Upper lobe of right lung (tissue), 1 donor: ENCODE measurements around the gene TRABD2A. TPM values are rescaled to one million over a fixed set of nuclear protein-coding genes. Genes with fewer than 3 reads are reported as not detected.

Experiments used
- ATAC-seq: fragments of 200-7000 bp; cut with Tn5 transposase; one replicate; pipeline ENCODE4 v1.9.1; 2020; ENCODE audit warnings: mild to moderate bottlenecking, moderate library complexity
- DNase-seq: peaks from one replicate; pipeline ENCODE4 v3.0.0-alpha.2; 2020
- H3K27ac ChIP-seq: fragments of 200-600 bp; one replicate; pipeline ENCODE4 v1.8.0; 2022
- H3K27me3 ChIP-seq: fragments of 200-600 bp; one replicate; pipeline ENCODE4 v1.8.0; 2022; ENCODE audit warnings: mild to moderate bottlenecking
- H3K36me3 ChIP-seq: fragments of 200-600 bp; one replicate; pipeline ENCODE4 v1.8.0; 2022
- H3K4me1 ChIP-seq: fragments of 200-600 bp; one replicate; pipeline ENCODE4 v1.8.0; 2022
- H3K4me3 ChIP-seq: fragments of 200-600 bp; one replicate; pipeline ENCODE4 v1.8.0; 2022; ENCODE audit warnings: mild to moderate bottlenecking
- H3K9me3 ChIP-seq: fragments of 200-600 bp; one replicate; pipeline ENCODE4 v1.8.0; 2022
- intact Hi-C: fragments of 100-400 bp; cut with DNase I; formaldehyde crosslinking; loops from one replicate; pipeline ENCODE4 v1.11.0; 2022
- total RNA-seq: library from RNA; stranded (reverse); fragmentation: NEBNext Ultra II Directional; extraction: Animal tissue kit (Norgen Biotek cat#: 25700); gene quantifications from one replicate; pipeline ENCODE4 v1.2.1, GENCODE V29; 2021
- TF ChIP-seq, protein P1 (sequence below): fragments of 200-600 bp; IDR thresholded peaks from one replicate; pipeline ENCODE4 v1.8.0; 2022; ENCODE audit warnings: antibody characterized with exemption
- donor health status: DM: no; HTN: yes; CAD: no; lungs with severe emphysema.

Gene TRABD2A
- total RNA-seq, 1 donor from 2014 or later, result 6.5 TPM

DNA sequence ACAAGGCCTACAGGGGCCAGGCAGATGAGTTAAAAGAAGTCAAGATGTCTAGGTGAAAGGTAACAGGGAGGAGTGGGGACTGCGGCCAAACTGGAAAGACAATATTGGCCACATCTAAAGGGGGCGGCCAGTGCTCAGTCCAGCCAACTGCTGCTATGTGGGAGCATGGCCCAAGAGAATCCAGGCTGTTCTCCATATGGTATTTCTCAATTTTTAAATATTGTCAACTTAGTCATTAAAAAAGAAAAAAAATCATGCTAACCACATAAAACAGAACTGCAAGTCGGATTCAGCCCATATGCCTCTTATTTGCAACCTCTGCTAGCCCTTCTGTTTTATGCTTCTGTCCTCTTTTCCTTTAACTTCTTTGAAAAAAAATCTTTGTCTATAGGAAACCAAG lies 14.8 kb downstream of the TRABD2A start:
- DNase-seq (no peak), ATAC-seq (no peak)
- no peaks in the 10 kb centered on the region for H3K36me3 ChIP-seq
- H3K27me3 ChIP-seq, result no peaks in the 10 kb centered on the region
- intact Hi-C loops, result loop anchor here (10.0 kb wide), 1 partner anchor 371 kb away; no protein-coding TSS in a partner anchor
- H3K4me3 ChIP-seq, result no peak overlapping the region
- H3K4me1 ChIP-seq, result no peaks in the 10 kb centered on the region
- no peak overlapping the region for H3K27ac ChIP-seq
- H3K9me3 ChIP-seq, result no peaks in the 10 kb centered on the region
- TF ChIP-seq, protein P1, sequence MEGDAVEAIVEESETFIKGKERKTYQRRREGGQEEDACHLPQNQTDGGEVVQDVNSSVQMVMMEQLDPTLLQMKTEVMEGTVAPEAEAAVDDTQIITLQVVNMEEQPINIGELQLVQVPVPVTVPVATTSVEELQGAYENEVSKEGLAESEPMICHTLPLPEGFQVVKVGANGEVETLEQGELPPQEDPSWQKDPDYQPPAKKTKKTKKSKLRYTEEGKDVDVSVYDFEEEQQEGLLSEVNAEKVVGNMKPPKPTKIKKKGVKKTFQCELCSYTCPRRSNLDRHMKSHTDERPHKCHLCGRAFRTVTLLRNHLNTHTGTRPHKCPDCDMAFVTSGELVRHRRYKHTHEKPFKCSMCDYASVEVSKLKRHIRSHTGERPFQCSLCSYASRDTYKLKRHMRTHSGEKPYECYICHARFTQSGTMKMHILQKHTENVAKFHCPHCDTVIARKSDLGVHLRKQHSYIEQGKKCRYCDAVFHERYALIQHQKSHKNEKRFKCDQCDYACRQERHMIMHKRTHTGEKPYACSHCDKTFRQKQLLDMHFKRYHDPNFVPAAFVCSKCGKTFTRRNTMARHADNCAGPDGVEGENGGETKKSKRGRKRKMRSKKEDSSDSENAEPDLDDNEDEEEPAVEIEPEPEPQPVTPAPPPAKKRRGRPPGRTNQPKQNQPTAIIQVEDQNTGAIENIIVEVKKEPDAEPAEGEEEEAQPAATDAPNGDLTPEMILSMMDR, result no peak

DNA sequence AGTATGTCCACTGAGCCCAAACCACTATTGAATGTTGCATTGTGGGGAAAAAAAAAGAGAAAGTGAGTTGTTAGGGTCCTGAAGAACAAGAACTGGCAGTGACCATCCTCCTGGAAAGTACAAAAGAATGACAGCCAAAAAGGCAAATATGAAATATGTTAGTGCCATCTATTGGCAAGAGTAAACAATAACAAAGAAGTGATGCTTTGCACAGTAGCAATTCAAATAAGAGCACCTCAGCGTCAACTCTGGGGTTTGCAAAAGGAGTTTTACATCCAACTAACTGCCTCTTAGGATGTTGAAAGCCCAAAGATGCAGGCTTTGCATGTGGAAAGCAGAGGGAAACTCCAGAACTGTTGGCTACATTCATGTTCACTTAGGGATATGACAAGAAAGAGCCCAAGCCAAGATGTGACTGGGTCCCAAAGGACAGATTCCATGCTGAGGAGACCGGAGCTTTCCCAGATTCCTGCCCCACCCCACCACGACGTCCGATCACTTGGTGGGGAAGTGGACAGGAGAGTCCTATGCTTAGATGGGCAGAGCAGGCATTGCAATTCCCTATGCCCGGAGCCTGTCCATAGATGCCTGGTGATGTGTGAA lies 15.6 kb downstream of the TRABD2A start:
- H3K27me3 ChIP-seq, result no peaks in the 10 kb centered on the region
- H3K36me3 ChIP-seq, result no peaks in the 10 kb centered on the region
- intact Hi-C loops, result loop anchor here (10.0 kb wide), 1 partner anchor 370 kb away; no protein-coding TSS in a partner anchor
- H3K4me3 ChIP-seq, result no peak overlapping the region
- ATAC-seq, result peak; percentile 51
- no peaks in the 10 kb centered on the region for H3K4me1 ChIP-seq
- H3K9me3 ChIP-seq, result no peaks in the 10 kb centered on the region
- no peak overlapping the region for H3K27ac ChIP-seq
- TF ChIP-seq, protein P1, result peak; percentile 40
- DNase-seq, result no peak

DNA sequence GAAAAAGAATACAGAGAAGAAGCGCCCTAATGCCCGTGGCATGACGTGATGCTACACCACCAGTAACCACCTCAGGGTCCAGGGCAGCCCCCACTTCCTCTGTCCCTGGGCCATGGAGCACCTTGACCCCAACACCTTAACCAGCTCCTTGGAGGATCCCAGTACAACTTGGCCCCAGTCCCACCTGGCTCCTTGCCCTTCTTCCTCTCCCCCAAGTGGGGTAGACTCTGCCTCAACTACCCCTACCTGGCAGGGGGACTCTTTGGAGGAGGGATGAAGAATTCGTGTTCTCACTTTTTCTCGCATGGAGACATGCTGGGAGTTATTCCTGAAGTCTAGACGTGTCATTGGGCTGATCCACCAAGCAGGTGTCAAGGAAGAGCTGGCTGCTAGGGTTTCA lies 18.9 kb downstream of the TRABD2A start:
- H3K4me1 ChIP-seq, result no peaks in the 10 kb centered on the region
- TF ChIP-seq, protein P1, result no peak
- intact Hi-C loops, result loop anchor here (10.0 kb wide), 1 partner anchor 367 kb away; no protein-coding TSS in a partner anchor
- no peaks in the 10 kb centered on the region for H3K9me3 ChIP-seq
- no peak overlapping the region for H3K4me3 ChIP-seq
- no peaks in the 10 kb centered on the region for H3K36me3 ChIP-seq
- H3K27ac ChIP-seq, result no peak overlapping the region
- no peak for DNase-seq
- ATAC-seq, result no peak
- H3K27me3 ChIP-seq, result no peaks in the 10 kb centered on the region

DNA sequence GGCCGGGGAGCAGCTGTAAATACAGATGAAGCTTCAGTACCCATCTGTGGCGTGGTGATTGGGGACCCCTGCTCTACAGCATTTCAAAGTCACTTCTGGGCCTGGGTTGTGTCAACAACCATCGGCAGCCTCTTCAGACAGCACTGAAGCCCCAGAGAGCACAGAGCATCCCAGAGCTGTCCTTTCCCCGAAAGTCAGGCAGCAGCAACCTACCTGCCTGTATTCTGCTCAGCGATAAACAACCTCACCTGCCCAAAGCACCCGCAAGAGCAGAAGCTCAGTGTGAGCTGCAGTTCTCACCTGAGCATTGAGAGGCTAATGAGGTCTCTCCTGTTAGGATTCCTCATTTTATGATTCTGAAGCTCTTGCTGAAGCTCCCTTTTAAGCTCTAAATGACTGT lies 19.3 kb downstream of the TRABD2A start:
- no peaks in the 10 kb centered on the region for H3K9me3 ChIP-seq
- no peak overlapping the region for H3K4me3 ChIP-seq
- no peak for DNase-seq
- no peaks in the 10 kb centered on the region for H3K36me3 ChIP-seq
- H3K4me1 ChIP-seq, result no peaks in the 10 kb centered on the region
- TF ChIP-seq, protein P1, result no peak
- no peak for ATAC-seq
- intact Hi-C loops, result loop anchor here (10.0 kb wide), 1 partner anchor 367 kb away; no protein-coding TSS in a partner anchor
- H3K27me3 ChIP-seq, result no peaks in the 10 kb centered on the region
- no peak overlapping the region for H3K27ac ChIP-seq

DNA sequence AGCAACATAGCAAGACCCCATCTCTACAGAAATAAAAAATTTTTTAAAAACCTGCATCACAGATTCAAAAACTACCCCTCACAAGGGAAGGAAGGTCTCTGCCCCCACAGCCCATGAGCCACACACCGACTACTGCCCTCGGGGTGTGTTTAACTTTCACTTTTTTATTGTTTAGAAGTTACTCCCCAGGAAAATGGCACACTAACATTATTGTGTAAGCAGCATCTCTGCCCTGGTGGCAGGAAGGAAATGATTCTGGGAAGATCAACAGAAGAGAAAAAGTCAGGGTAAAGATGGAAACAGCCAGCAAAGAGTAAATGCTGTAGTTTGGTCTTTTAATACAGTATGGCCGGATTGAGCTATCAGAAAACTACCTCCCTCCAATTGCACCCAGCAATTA lies 21.9 kb downstream of the TRABD2A start:
- ATAC-seq (no peak), DNase-seq (no peak)
- Histone ChIP-seq H3K27me3 (no peaks in the 10 kb centered on the region), H3K36me3 (no peaks in the 10 kb centered on the region), H3K9me3 (no peaks in the 10 kb centered on the region), H3K4me1 (no peaks in the 10 kb centered on the region), H3K4me3 (no peak overlapping the region), H3K27ac (no peak overlapping the region)
- intact Hi-C loops, result no loop called here
- TF ChIP-seq, protein P1, result no peak
